ENCODE measurements around the gene RCAN3.
A peak's percentile ranks its signal among the peaks of the same experiment; 100 is the strongest.

RCAN3 gene

GRCh38 chr1:24567792-24568388 lies 65.3 kb downstream of the RCAN3 start:
- DNase-seq (ENCODE audit: low read depth) = peak; percentile 11
- H3K4me3 ChIP-seq (ENCODE audit: low read length) = no peak overlapping the region
- no peak for TF ChIP-seq CTCF (conservative IDR thresholded peaks at IDR 0.05; ENCODE audit: low read length)

- DNase-seq (ENCODE audit: low read depth) = no peak
- TF ChIP-seq CTCF (conservative IDR thresholded peaks at IDR 0.05; ENCODE audit: low read length) = no peak
- H3K4me3 ChIP-seq (ENCODE audit: low read length) = no peak overlapping the region
Measured at GRCh38 chr1:24568475-24568874, 65.8 kb downstream of the RCAN3 start.

GRCh38 chr1:24570265-24571125 lies 67.9 kb downstream of the RCAN3 start:
- no peak overlapping the region for H3K4me3 ChIP-seq (ENCODE audit: low read length)
- TF ChIP-seq CTCF (conservative IDR thresholded peaks at IDR 0.05; ENCODE audit: low read length) = no peak
- no peak for DNase-seq (ENCODE audit: low read depth)

GRCh38 chr1:24572301-24572700 lies 69.7 kb downstream of the RCAN3 start:
- H3K4me3 ChIP-seq (ENCODE audit: low read length) = no peak overlapping the region
- no peak for TF ChIP-seq CTCF (conservative IDR thresholded peaks at IDR 0.05; ENCODE audit: low read length)
- DNase-seq (ENCODE audit: low read depth) = no peak

GRCh38 chr1:24575905-24576587 lies 73.4 kb downstream of the RCAN3 start:
- DNase-seq (ENCODE audit: low read depth) = no peak

GRCh38 chr1:24578846-24579245 lies 76.2 kb downstream of the RCAN3 start:
- H3K4me3 ChIP-seq (ENCODE audit: low read length) = no peak overlapping the region
- no peak for TF ChIP-seq CTCF (conservative IDR thresholded peaks at IDR 0.05; ENCODE audit: low read length)
- DNase-seq (ENCODE audit: low read depth) = no peak

More at GRCh38 chr1:24575905-24576587, 73.4 kb downstream of the RCAN3 start:
- no peak overlapping the region for H3K4me3 ChIP-seq (ENCODE audit: low read length)
- no peak for TF ChIP-seq CTCF (conservative IDR thresholded peaks at IDR 0.05; ENCODE audit: low read length)

All from AG10803 (cell line).